ENCODE results near the gene GCC1.

The GCC1 gene

DNA sequence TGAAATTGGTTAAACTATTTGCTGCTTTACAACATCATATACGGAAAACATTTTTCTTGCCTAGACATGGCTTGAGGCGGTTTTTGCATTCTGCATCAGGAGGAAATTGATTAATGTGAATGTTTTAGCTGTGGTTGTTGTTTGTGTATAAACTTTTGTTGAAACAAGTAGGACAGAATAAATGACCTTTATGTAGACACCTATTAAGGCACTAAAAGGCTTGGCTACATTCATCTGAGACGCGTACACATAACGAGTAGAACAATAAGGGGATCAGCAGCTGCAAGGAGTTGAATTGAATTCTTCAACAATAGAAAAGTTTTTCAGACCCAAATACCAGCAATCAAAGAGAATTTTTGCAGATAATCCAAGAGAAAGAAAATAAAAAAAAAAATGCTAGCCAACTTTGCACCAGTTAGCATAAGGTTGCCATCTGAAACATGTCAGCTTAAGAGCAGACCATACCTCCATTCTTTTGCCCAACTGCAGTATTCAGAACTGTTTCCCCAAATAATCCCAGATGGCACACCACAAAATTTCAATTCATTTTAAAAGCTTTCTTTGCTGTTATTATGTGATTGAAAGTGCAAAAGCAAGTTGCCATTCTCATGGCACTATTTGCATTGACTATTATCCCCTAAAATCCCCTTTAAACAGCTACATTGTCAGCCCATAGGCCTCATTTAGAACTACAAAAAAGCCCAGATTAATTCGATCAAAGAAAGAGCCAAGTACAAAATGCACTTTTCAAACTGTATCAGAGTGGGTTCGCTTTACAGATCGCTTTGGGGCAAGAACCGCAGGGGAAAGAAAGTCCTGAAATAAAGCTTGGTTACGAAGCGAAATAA is 49.6 kb downstream of the GCC1 start:
- DNase-seq = no peak

GRCh38 chr7:127534636-127535035 is 50.8 kb downstream of the GCC1 start:
- no peak for DNase-seq

DNA sequence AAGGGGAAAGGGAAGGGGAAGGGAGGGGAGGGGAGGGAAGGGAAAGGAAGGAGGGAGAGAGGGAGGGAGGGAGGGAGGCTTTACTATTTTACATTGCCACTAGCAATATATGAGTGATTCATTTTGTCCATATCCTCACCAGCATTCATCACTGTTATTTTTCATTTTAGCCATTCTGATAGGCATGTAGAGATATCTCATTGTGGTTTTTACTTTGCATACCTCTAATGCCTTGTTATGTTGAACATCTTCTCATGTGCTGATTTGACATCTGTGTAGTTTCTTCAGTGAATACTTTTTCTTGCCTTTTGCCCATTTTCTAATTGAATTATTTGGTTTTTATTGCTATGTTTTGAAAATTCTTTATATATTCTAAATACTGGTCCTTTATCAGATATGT is 52.7 kb downstream of the GCC1 start:
- DNase-seq = no peak

DNA sequence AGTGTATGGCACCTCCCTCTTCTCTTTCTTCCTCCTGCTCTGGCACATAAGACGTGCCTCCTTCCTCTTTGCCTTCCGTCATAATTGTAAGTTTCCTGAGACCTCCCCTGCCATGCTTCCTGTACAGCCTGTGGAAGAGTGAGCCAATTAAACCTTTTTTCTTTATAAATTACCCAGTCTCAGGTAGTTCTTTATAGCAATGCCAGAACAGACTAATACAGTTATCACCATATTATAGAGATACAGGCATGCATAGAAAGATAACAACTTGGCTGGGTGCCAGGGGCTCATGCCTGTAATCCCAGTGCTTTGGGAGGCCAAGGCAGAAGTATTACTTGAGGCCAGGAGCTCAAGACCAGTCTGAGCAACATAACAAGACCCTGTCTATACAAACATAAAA is 53.2 kb downstream of the GCC1 start:
- no peak for DNase-seq
